AG20443 (cell line): ENCODE measurements around the gene PTPRD.

Experiments used
- DNase-seq: peaks from one replicate; pipeline ENCODE4 v3.0.0; 2012; ENCODE audit warnings: low spot score, mixed read lengths

PTPRD gene

GRCh38 chr9:8901146-8901545 lies 1711.7 kb downstream of the PTPRD start:
- DNase-seq, result no peak

- no peak for DNase-seq
Observed at GRCh38 chr9:8899511-8899910, 1713.3 kb downstream of the PTPRD start.

GRCh38 chr9:8895861-8896224 lies 1717.0 kb downstream of the PTPRD start:
- DNase-seq, result no peak

GRCh38 chr9:8895106-8895860 lies 1717.5 kb downstream of the PTPRD start:
- no peak for DNase-seq

- no peak for DNase-seq
Observed at GRCh38 chr9:8890695-8891094, 1722.1 kb downstream of the PTPRD start.

GRCh38 chr9:8889100-8889499 lies 1723.7 kb downstream of the PTPRD start:
- DNase-seq, result no peak

GRCh38 chr9:8888591-8888990 lies 1724.2 kb downstream of the PTPRD start:
- no peak for DNase-seq

GRCh38 chr9:8887369-8887768 lies 1725.4 kb downstream of the PTPRD start:
- DNase-seq, result no peak

- DNase-seq, result no peak
Observed at GRCh38 chr9:8883321-8883720, 1729.5 kb downstream of the PTPRD start.

- DNase-seq, result no peak
Observed at GRCh38 chr9:8880060-8880459, 1732.7 kb downstream of the PTPRD start.

GRCh38 chr9:8879284-8879683 lies 1733.5 kb downstream of the PTPRD start:
- DNase-seq, result no peak

- DNase-seq, result no peak
Observed at GRCh38 chr9:8877753-8878494, 1734.9 kb downstream of the PTPRD start.

GRCh38 chr9:8876303-8876702 lies 1736.5 kb downstream of the PTPRD start:
- DNase-seq, result no peak

GRCh38 chr9:8874482-8874881 lies 1738.3 kb downstream of the PTPRD start:
- no peak for DNase-seq

GRCh38 chr9:8872802-8873201 lies 1740.0 kb downstream of the PTPRD start:
- no peak for DNase-seq

- DNase-seq, result no peak
Observed at GRCh38 chr9:8871796-8872445, 1740.9 kb downstream of the PTPRD start.

GRCh38 chr9:8871396-8871795 lies 1741.4 kb downstream of the PTPRD start:
- no peak for DNase-seq

GRCh38 chr9:8869812-8870211 lies 1743.0 kb downstream of the PTPRD start:
- DNase-seq, result no peak

- DNase-seq, result no peak
Observed at GRCh38 chr9:8868632-8869031, 1744.2 kb downstream of the PTPRD start.

- DNase-seq, result no peak
Observed at GRCh38 chr9:8867148-8867547, 1745.7 kb downstream of the PTPRD start.

GRCh38 chr9:8864545-8864896 lies 1748.3 kb downstream of the PTPRD start:
- DNase-seq, result no peak

- DNase-seq, result no peak
Observed at GRCh38 chr9:8863886-8864544, 1748.8 kb downstream of the PTPRD start.

GRCh38 chr9:8863069-8863468 lies 1749.7 kb downstream of the PTPRD start:
- DNase-seq, result no peak
